ENCODE measurements around the gene IL36A. TPM values are rescaled to one million over a fixed set of nuclear protein-coding genes. Genes with fewer than 3 reads are reported as not detected.
A peak's percentile ranks its signal among the peaks of the same experiment; 100 is the strongest.

The IL36A gene
- total and polyA plus RNA-seq, 9 of the 15 experiments (the other 6 are each of a cell fraction or from before 2014, with no cell fraction given), result not detected

DNA sequence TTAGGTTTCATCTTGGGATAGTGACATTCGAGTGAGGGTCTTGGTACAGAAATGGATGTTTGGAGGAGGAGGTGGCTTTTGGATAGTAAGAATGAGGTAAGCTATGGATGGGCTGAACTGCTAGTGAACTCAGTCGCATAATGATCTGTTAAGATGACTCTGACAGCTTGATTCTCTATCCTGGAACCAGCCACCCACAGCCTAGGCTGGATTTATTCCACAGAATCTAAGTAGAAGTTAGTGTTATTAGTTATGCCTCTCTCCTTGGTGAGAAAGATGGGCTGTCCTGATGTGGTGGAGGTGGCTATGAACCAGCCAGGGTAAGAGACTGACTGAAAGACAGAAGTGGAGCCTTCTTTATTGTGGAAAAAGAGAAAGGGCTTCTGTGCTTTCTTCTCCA, 22.4 kb downstream of the IL36A start:
- ATAC-seq, result no peak
- TF ChIP-seq FOXA3 (CRISPR knock-in tag; conservative IDR thresholded peaks at IDR 0.05 in 1 of 2, IDR thresholded peaks at IDR 0.05 in 1 of 2) (no peak), ZNF717 (CRISPR knock-in tag; IDR thresholded peaks at IDR 0.05) (no peak), BDP1 (IDR thresholded peaks at IDR 0.05; ENCODE audit: insufficient read depth, insufficient read length) (no peak), MAFK (IDR thresholded peaks at IDR 0.05; ENCODE audit: low read length) (no peak), SRSF1 (IDR thresholded peaks at IDR 0.05; ENCODE audit: low read depth, low read length) (no peak), SAFB2 (IDR thresholded peaks at IDR 0.05; ENCODE audit: borderline replicate concordance, low read depth, low read length, severe bottlenecking) (no peak), NR2F6 (CRISPR knock-in tag; IDR thresholded peaks at IDR 0.05) (no peak), ZNF143 (CRISPR knock-in tag; IDR thresholded peaks at IDR 0.05) (no peak), ELF1 (tag; IDR thresholded peaks at IDR 0.05) (no peak), FIP1L1 (IDR thresholded peaks at IDR 0.05; ENCODE audit: low read depth, low read length, poor library complexity, severe bottlenecking) (no peak), MTF1 (CRISPR knock-in tag; IDR thresholded peaks at IDR 0.05; ENCODE audit: borderline replicate concordance) (no peak), ZNF263 (CRISPR knock-in tag; IDR thresholded peaks at IDR 0.05; ENCODE audit: borderline replicate concordance) (no peak), MCM7 (IDR thresholded peaks at IDR 0.05) (no peak), FOXK2 (conservative IDR thresholded peaks at IDR 0.05 in 1 of 2, IDR thresholded peaks at IDR 0.05 in 1 of 2; ENCODE audit: low read depth in 2 of 2) (no peak)
- in situ Hi-C loops (cut with MboI) (no loop called here), intact Hi-C loops (cut with micrococcal nuclease) (no loop called here)
- Histone ChIP-seq H3K27ac (ENCODE audit: extremely low read depth, low read depth, low read length) (no peak overlapping the region), H3K4me3 (no peak overlapping the region), H3K36me3 (ENCODE audit: control insufficient read depth, insufficient read depth, low read length) (no peaks in the 10 kb centered on the region), H3K27me3 (ENCODE audit: control insufficient read depth in 2 of 2, insufficient read depth in 2 of 2, low read length in 2 of 2) (no peaks in the 10 kb centered on the region), H3K9me1 (ENCODE audit: control insufficient read depth, insufficient read depth, low read length) (no peaks in the 10 kb centered on the region), H4K20me1 (replicated peaks; ENCODE audit: control insufficient read depth, insufficient read depth, low read length) (no peaks in the 10 kb centered on the region), H3K4me1 (replicated peaks in 1 of 2; ENCODE audit: control insufficient read depth in 2 of 2, insufficient read depth in 2 of 2, low read length in 2 of 2) (peaks cover 0 to 10% of the 10 kb centered on the region in 2 experiments; a peak in 2 of 5 replicates), H3K9me3 (replicated peaks; ENCODE audit: control insufficient read depth, insufficient read depth, low read depth, low read length) (no peaks in the 10 kb centered on the region), H3K4me2 (ENCODE audit: insufficient read depth, low read length) (no peak overlapping the region), H3K79me2 (ENCODE audit: control insufficient read depth, insufficient read depth, low read length) (no peaks in the 10 kb centered on the region), H2AFZ (ENCODE audit: low read depth, low read length) (peak overlapping the region; percentile 36; the same call in 1 of the 2 replicates), H3K9ac (ENCODE audit: insufficient read depth in 1 of 2, low read depth in 2 of 2, low read length in 2 of 2) (no peak overlapping the region)
- no peak for FAIRE-seq
- 3% methylated on average over 2 of the region's 2 CpGs for WGBS (ENCODE audit: insufficient coverage, low coverage, missing lambda C conversion rate)
- ChIA-PET POLR2A (interaction anchor here (0.9 to 1.3 kb wide), 2 partner anchors 9 to 12 kb away, joined by 4 read pairs; no protein-coding TSS in a partner anchor), CTCF (ENCODE audit: low intra/inter-chr PET ratio) (no interaction called here)
- BruUV-seq (replicated peaks), result no TSS peak
- DNase-seq (ENCODE audit: extremely low read depth in 1 of 4, low spot score in 3 of 4), result no peak
